Measurements from ENCODE around the gene MLXIP.

- TF ChIP-seq EZH2phosphoT487 (IDR thresholded peaks at IDR 0.05; ENCODE audit: borderline replicate concordance, low read depth, low read length) (no peak), CTCF (conservative IDR thresholded peaks at IDR 0.05; ENCODE audit: low read length) (no peak)
Observed at GRCh38 chr12:122079532-122080081, 1.1 kb downstream of the MLXIP start.

All from OCI-LY7 (cell line).